Left cardiac atrium (tissue), 4 donors: Measurements from ENCODE around the gene STXBP3. TPM values are rescaled to one million over a fixed set of nuclear protein-coding genes. Genes with fewer than 3 reads are reported as not detected.
A peak's percentile ranks its signal among the peaks of the same experiment; 100 is the strongest.

Source experiments
- ATAC-seq, 2 donors: fragments of 200-7000 bp; cut with Tn5 transposase; one replicate each; pipeline ENCODE4 v1.9.1; 2020; ENCODE audit warnings: mild to moderate bottlenecking in 2 of 2, moderate library complexity in 2 of 2
- DNase-seq: peaks from one replicate; pipeline ENCODE4 v3.0.0-alpha.2; 2020
- intact Hi-C, 2 donors: fragments of 100-400 bp; cut with DNase I; formaldehyde crosslinking; loops; one replicate each; pipeline versions ENCODE4 v1.14.1 to v1.15.1; 2022 to 2023
- total RNA-seq, 2 donors: library from RNA; stranded (reverse); fragmentation: NEBNext Ultra II Directional; extraction: Animal tissue kit (Norgen Biotek cat#: 25700); gene quantifications; one replicate each; pipeline ENCODE4 v1.2.1, GENCODE V29; 2021
- donor health status: DM: no; HTN: yes; CAD: no.
- donor health status: DM: no; HTN: yes; CAD: no; lungs with severe emphysema.
- donor health status: DM: yes; HTN: yes; CAD: no.
- donor health status: Dilated cardiomyopathy.

The STXBP3 gene
- total RNA-seq, 2 donors from 2014 or later: 27.7 to 30.4 TPM

DNA sequence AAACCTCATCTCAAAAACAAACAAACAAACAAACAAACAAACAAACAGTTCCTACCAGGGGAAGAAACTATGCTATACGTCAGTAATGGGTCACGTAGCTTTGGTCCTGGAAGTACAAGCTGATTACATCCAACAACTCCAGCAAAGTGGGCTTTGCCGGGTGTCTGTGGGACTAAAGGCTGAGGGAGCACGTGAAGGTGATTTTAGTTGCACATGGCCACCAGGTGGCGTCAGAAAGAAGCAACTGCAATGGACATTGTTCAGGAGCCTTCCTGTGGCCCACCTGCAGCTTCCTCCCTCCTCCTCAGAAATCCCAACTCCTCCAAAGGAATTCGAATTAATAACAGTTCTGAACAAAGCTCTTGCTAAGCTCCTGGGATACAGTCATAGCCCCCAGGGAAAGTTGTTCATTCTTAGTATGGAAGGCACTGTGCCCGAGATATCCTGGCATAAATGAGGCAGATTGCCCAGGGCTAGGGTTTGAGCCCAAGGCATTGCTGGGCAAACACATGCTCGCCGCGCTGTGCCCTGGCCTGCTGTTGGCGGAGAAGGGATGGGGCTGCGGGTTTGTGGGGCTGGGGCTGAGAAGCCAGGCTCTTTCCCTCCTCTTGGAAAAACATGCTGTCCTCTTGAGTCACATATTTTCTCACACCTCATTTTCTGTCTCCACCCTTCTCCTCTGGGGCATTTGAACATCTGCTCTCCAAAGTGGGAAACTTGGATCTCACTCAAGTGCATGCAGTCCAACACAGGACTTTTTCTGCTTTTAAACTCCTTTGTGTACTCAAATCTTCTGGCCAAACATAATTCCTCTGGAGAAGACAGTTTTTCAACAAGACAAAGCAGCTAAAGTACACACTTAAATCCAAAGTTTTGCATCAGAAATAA lies 81.8 kb downstream of the STXBP3 start:
- intact Hi-C loops: loop anchor here in 1 of 2 donors (5.0 kb wide), 1 partner anchor 69 kb away; no protein-coding TSS in a partner anchor
- ATAC-seq (peak; percentile 81 to 82), DNase-seq (peak; percentile 83)

DNA sequence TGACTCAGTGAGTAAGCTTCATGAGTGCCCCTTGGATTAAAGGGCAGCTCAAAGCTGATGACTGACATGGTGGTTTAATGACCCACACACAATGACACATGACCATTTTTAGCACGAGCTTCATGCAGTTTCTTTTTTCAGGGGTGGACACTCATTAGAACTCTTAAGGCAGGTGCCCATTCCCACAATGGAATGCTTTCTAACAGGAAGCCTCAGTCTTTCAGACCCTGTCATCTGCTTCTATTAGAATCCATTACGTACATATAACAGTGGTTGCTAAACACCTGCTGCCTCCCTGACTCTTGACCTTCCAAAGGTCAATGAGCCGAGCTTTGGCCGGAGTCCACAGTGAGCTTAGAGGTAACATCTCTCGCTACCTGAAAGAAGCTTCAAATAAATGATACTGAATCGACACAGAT lies 83.0 kb downstream of the STXBP3 start:
- peak in 1 of 2 donors; percentile 59 for ATAC-seq
- peak; percentile 30 for DNase-seq
- intact Hi-C loops: loop anchor here in 1 of 2 donors (5.0 kb wide), 1 partner anchor 68 kb away; no protein-coding TSS in a partner anchor

DNA sequence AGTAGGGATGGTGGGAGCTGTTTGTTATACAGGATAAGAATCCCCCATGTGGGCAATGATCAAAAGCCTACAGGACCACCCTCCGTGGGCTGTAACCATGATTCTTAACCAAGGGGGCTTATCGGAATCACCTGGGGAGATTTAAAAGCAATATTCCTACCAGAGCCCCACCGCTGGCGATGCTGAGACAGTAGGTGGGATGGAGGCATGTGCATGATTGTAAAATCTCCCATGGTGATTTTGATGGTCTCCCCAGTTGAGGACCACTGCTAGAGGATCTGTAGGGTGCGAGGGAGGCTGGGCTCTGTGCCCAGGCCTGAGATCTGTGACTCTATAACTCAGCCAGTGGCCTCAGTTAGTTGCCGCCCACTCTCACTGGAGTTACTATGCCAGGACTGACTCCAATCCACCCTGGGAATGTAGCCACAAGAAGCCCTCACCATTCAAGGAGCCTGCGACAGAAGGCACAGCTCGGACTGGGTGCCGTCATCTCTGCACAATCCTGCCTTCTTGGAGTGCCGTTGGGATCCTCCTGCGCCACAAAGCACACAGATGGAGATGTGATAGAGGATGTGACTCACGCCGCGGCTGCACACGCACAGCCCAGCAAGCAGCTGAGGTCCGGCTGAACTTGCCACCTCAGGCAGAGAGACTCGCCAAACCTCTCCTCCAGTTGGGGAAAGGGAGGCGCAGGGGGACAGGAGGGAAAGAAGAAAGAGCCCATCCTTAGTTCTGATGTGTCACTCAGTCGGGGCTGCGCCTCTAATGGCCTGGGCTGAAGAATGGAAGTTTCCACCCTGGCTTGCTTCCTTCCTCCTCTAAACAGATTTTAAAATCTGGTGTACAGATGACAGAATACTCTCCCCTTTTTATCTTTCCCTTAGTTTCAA lies 83.9 kb downstream of the STXBP3 start:
- DNase-seq: peak; percentile 86
- intact Hi-C loops: no loop called here
- peak; percentile 58 to 85 for ATAC-seq

DNA sequence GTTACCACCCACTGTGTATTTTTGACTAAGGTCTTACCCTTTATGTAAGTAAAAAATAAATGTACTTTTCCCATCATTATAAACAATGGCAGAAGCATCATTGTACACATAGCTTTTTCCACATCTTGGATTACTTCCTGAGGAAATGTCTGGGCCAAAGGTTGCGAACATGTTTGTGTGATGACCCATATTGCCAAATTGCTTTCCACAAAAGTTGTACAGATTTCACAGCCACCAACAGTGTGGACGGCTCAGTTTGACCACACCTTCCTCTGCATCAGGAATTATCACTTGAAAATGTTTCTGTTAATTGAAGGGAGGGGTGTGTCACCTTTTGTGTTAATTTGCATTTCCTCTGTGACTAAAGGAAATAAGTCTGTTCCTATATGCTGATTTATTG lies 84.8 kb downstream of the STXBP3 start:
- ATAC-seq (no peak), DNase-seq (no peak)
- intact Hi-C loops: no loop called here

DNA sequence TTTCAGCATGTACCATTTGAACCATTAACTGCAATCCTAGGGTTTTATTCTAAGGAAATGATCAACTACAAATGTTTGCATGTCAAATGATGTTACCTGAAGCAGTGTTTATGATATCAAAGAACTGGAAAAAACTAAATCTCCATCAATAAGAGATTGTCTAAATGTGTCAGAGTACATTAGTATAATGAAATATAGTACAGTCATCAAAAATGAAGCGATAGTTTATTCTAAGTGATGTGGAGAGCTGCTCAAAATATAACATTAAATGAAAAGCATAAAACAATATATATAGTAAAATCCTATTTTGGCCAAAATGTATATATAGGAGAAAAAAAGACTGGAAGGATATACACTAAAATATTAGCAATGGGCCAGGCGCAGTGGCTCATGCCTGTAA lies 86.5 kb downstream of the STXBP3 start:
- no peak for ATAC-seq
- intact Hi-C loops: no loop called here
- no peak for DNase-seq

GRCh38 chr1:108841703-108842102 lies 95.2 kb downstream of the STXBP3 start:
- ATAC-seq: peak; percentile 79 to 82
- intact Hi-C loops: loop anchor here in 1 of 2 donors (5.0 kb wide), 1 partner anchor 36 kb away; the partner anchor contains the start of gene GPSM2
- DNase-seq: no peak

- no peak for DNase-seq
- ATAC-seq: no peak
- intact Hi-C loops: loop anchor here in 1 of 2 donors (5.0 kb wide), 1 partner anchor 35 kb away; the partner anchor contains the start of gene GPSM2
Observed at GRCh38 chr1:108842525-108843181, 96.2 kb downstream of the STXBP3 start.

- DNase-seq (no peak), ATAC-seq (no peak)
- intact Hi-C loops: loop anchor here in 1 of 2 donors (5.0 kb wide), 1 partner anchor 34 kb away; the partner anchor contains the start of gene GPSM2
Observed at GRCh38 chr1:108843390-108844137, 97.1 kb downstream of the STXBP3 start.

DNA sequence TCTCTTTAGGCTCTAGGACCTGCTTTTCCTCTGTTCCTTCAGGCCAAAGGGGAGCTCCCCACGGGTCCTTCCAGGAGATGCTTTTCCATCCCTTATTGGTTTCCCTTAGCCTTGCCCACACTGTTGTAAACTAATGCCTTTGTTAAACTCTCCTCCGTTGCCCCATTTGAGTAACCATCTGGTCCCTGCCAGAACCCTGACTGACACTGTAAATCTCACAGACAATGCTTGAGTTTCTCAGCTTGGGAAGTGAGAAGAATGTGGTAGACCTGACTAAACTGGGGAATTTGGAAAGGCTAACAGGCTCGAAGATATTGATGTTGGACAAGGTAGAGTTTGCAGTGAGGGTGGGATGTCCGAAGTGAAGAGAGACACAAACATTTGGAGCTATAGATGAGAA lies 99.0 kb downstream of the STXBP3 start:
- intact Hi-C loops: no loop called here
- ATAC-seq: no peak
- DNase-seq: no peak

GRCh38 chr1:108845991-108846390 lies 99.5 kb downstream of the STXBP3 start:
- DNase-seq (no peak), ATAC-seq (no peak)
- intact Hi-C loops: no loop called here

DNA sequence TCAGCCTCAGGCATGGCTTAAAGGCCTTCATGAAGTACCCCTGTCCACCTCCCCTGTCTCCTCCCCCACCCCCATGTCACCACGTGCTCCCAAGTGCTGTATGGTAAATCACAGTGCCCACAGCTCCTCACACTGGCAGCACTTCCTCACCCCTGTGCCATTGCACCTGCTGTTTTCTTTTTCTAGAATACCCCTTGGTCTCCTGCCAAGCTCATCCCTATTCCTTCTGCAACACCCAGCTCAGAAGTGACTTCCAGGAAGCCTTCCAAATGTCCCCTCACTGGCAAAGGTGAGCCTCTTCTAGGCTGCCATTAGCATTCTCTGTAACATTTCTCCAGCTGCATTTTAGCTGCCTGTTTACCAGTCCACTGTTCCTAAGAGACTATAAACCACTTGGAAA lies 101.0 kb downstream of the STXBP3 start:
- DNase-seq: no peak
- intact Hi-C loops: no loop called here
- no peak for ATAC-seq

- DNase-seq: no peak
- ATAC-seq: no peak
- intact Hi-C loops: no loop called here
Observed at GRCh38 chr1:108848806-108849205, 102.3 kb downstream of the STXBP3 start.

DNA sequence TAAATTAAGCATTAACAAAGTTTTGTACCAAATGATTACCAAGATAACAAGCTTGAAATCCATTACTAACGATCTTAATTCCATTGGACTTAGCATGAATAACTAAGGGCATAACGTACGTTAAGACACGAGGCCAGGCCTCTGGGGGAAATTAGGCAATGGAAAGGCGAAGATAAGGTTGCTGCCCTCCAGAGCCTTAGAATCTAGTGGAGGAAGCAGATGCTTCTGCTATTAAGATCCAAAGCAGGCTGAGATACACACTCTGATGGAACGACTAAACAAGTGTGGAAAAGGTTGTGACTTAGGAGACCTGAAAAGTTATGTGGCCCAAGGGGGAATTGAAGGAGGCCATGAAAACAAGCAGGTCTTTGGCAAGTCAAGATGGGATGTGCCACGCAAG lies 104.5 kb downstream of the STXBP3 start:
- intact Hi-C loops: no loop called here
- no peak for ATAC-seq

DNA sequence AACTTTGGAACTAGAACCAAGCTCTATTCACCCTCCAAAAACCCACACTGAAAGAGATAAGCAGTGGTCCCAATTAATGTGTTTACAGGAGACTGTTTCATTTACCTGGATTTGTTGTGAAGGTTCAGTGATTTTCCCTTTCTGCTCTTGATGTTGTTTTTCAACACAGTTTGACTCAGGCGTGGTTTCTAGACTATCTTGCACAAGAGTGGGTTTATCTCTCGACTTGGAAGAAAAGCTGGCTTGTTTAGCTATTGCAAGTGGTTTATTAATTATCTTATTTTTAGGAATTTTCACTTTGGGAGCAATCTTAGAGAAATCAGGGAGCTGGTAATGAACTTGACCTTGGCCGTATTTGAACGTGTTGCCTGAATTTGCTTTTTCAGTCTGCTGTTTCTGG lies 105.1 kb downstream of the STXBP3 start:
- DNase-seq (no peak), ATAC-seq (no peak)
- intact Hi-C loops: no loop called here

More for the DNA sequence above, 104.5 kb downstream of the STXBP3 start:
- DNase-seq: no peak

DNA sequence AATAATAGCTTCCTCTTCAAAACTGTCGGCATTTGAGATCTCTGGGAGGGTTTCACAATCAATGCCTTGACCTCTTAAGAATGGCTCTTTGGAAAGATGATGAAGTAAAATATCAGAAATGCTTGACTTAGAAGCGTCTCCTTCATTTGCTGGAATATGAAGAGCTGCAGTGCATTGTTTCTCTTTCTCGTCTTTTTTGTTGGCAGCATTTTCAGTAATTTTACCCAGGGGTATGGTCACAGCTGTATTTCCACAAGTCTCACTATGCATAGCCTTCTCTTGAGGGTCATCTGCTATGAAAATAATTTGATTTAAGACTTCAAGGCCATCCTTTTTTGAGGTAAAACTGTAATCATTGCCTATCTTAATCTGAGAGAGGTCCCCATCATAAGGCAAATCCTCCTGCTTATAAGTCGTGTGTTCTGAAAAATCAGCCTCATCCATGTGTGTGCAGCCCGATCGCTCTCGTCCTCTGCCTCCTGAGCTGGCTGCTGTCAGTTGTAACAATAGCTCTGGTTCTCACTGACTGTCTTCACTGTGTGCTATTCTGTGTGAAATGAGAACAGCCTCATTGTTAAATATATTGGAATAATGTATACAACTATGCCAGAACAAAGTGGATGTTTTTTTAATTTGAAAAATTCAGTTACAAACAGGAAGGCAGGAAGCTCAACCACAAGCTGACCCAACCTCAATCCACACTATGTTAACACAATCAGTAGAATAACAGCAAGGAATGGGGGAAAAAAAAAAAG lies 105.9 kb downstream of the STXBP3 start:
- DNase-seq: no peak
- intact Hi-C loops: no loop called here
- ATAC-seq: peak in 1 of 2 donors; percentile 12

GRCh38 chr1:108854221-108855019 lies 107.9 kb downstream of the STXBP3 start:
- DNase-seq: no peak
- intact Hi-C loops: no loop called here
- no peak for ATAC-seq

DNA sequence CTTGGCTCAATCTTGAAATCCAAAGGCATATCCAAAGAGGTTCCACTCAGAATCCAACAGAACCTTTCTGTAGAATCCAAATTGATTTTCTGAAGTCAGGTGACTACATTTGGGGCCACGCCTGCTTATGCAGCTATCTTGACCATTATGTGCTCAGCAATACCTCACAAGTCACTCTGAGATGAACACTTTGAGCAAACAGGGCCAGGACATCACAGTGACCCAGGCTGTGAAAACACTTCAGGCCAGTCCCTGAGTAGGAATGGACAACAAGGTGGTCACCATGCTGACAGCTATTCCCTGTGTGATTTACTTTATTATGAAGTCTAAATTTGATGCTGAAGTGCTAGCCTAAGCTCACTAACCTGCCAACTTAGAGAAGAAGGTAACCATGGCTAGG lies 110.5 kb downstream of the STXBP3 start, which contains the start of gene AKNAD1:
Gene AKNAD1, minus strand, starts transcription at position 101 of the 400 bp plus-strand sequence. CDS start 4,430 bp downstream, outside the sequence.
- ATAC-seq (no peak), DNase-seq (no peak)
- intact Hi-C loops: no loop called here
